SK-N-SH (cell line): ENCODE data around the gene AWAT2. TPM values are rescaled to one million over a fixed set of nuclear protein-coding genes. Genes with fewer than 3 reads are reported as not detected.

ENCODE experiments used
- CTCF ChIA-PET: fragments of 300-600, 350-600 bp; formaldehyde crosslinking; extraction: SDS; loops from one replicate; lab custom pipeline; 2021; lab: Yijun Ruan, JAX
- POLR2A ChIA-PET: fragments of 350-600 bp; sonication (Branson Sonifier 250); formaldehyde crosslinking; extraction: SDS; loops from one replicate; lab custom pipeline; 2020; ENCODE audit warnings: antibody characterized with exemption, inconsistent platforms; lab: Yijun Ruan, JAX
- DNase-seq: peaks from one replicate; pipeline ENCODE4 v3.0.0; 2012
- H2AFZ ChIP-seq: fragments of 200-600 bp; sonication (generic); 2 replicates; pipeline ENCODE4 v1.8.1; 2016; ENCODE audit warnings: antibody characterized with exemption, mild to moderate bottlenecking, low read depth
- H3F3A ChIP-seq: fragments of 200-600 bp; sonication (generic); replicated peaks from 2 replicates; pipeline ENCODE3; 2016; ENCODE audit warnings: antibody characterized with exemption, mild to moderate bottlenecking; ENCODE audit not compliant: insufficient read depth
- H3K27ac ChIP-seq, 2 experiments: fragments of 200-500 bp in 1 of 2; fragments of 200-600 bp in 1 of 2; sonication (Bioruptor generic) in 1 of 2; sonication (generic), shearing (Covaris generic) in 1 of 2; 2 replicates each; pipeline versions ENCODE4 v1.5.1 to v1.6.1; 2014 to 2016; ENCODE audit warnings: low read depth in 2 of 2, inconsistent platforms in 1 of 2, low read length in 1 of 2, mild to moderate bottlenecking in 1 of 2, mixed read lengths in 1 of 2
- H3K27me3 ChIP-seq: fragments of 200-600 bp; sonication (generic), shearing (Covaris generic); 2 replicates; pipeline ENCODE4 v1.6.1; 2016; ENCODE audit warnings: mixed run types; ENCODE audit not compliant: insufficient read depth
- H3K36me3 ChIP-seq, 2 experiments: fragments of 200-500 bp in 1 of 2; fragments of 200-600 bp in 1 of 2; sonication (Bioruptor generic) in 1 of 2; sonication (generic) in 1 of 2; replicated peaks in 1 of 2; 2 replicates each; pipeline versions ENCODE3 to v1.5.1; 2014 to 2016; ENCODE audit warnings: low read length in 1 of 2, mild to moderate bottlenecking in 1 of 2; ENCODE audit not compliant: insufficient read depth in 2 of 2, control insufficient read depth in 1 of 2
- H3K4me1 ChIP-seq, 2 experiments: fragments of 200-500 bp in 1 of 2; fragments of 200-600 bp in 1 of 2; sonication (Bioruptor generic) in 1 of 2; sonication (generic), shearing (Covaris generic) in 1 of 2; 2 replicates each; pipeline versions ENCODE4 v1.5.1 to v1.6.1; 2014 to 2016; ENCODE audit warnings: low read depth in 1 of 2, low read length in 1 of 2, mixed run types in 1 of 2; ENCODE audit not compliant: insufficient read depth in 2 of 2, control insufficient read depth in 1 of 2
- H3K4me2 ChIP-seq: fragments of 200-600 bp; sonication (generic), shearing (Covaris generic); 2 replicates; pipeline ENCODE4 v1.6.1; 2017; ENCODE audit warnings: mixed run types
- H3K4me3 ChIP-seq, 2 experiments: fragments of 200-500 bp in 1 of 2; fragments of 200-600 bp in 1 of 2; sonication (Bioruptor generic) in 1 of 2; sonication (generic), shearing (Covaris generic) in 1 of 2; 2 replicates each; pipeline versions ENCODE4 v1.5.1 to v1.8.1; 2014 to 2016; ENCODE audit warnings: low read depth in 2 of 2, inconsistent platforms in 1 of 2, low read length in 1 of 2, mild to moderate bottlenecking in 1 of 2, mixed read lengths in 1 of 2, moderate library complexity in 1 of 2
- H3K79me2 ChIP-seq: fragments of 200-600 bp; sonication (generic); 2 replicates; pipeline ENCODE4 v1.8.1; 2017; ENCODE audit warnings: mild to moderate bottlenecking; ENCODE audit not compliant: insufficient read depth
- H3K9ac ChIP-seq: fragments of 200-600 bp; sonication (generic); 2 replicates; pipeline ENCODE4 v1.6.1; 2017; ENCODE audit warnings: mixed run types
- H3K9me2 ChIP-seq: fragments of 200-600 bp; sonication (generic); 2 replicates; pipeline ENCODE4 v1.6.1; 2017; ENCODE audit warnings: mixed run types
- H3K9me3 ChIP-seq: fragments of 200-600 bp; sonication (generic); 2 replicates; pipeline ENCODE4 v1.6.1; 2017; ENCODE audit warnings: mixed run types, mild to moderate bottlenecking, moderate library complexity
- H4K20me1 ChIP-seq: fragments of 200-600 bp; sonication (generic); 2 replicates; pipeline ENCODE4 v1.6.1; 2017; ENCODE audit warnings: mild to moderate bottlenecking, mixed run types; ENCODE audit not compliant: insufficient read depth
- ELF1 ChIP-seq: IDR thresholded peaks from 2 replicates; pipeline ENCODE4 v1.4.0; 2012
- EZH2phosphoT487 ChIP-seq: fragments of 200-600 bp; sonication (generic); IDR thresholded peaks from 2 replicates; pipeline ENCODE4 v1.6.1; 2017; ENCODE audit warnings: low read depth, mixed run types, mild to moderate bottlenecking, antibody characterized with exemption, moderate library complexity, borderline replicate concordance
- FOSL2 ChIP-seq: IDR thresholded peaks from 2 replicates; pipeline ENCODE4 v1.4.0; 2012; ENCODE audit warnings: low read depth, mild to moderate bottlenecking, moderate library complexity, borderline replicate concordance
- GATA2 ChIP-seq: sonication (generic); formaldehyde crosslinking; IDR thresholded peaks from 2 replicates; pipeline ENCODE4 v1.5.0; 2020; ENCODE audit warnings: mild to moderate bottlenecking, missing genetic modification reagents
- JUND ChIP-seq: IDR thresholded peaks from 2 replicates; pipeline ENCODE4 v1.4.0; 2012
- MXI1 ChIP-seq: IDR thresholded peaks from 2 replicates; pipeline ENCODE4 v1.6.1; 2012; ENCODE audit warnings: mild to moderate bottlenecking, low read depth, low read length, improper control_type of control experiment
- POLR2AphosphoS5 ChIP-seq: IDR thresholded peaks from 2 replicates; pipeline ENCODE4 v1.6.1; 2012; ENCODE audit warnings: low read depth, low read length
- RAD21 ChIP-seq: IDR thresholded peaks from 2 replicates; pipeline ENCODE4 v1.6.1; 2012; ENCODE audit warnings: mild to moderate bottlenecking, low read length
- RXRA ChIP-seq: IDR thresholded peaks from 2 replicates; pipeline ENCODE4 v1.4.0; 2012; ENCODE audit warnings: low read depth, mild to moderate bottlenecking, borderline replicate concordance
- SIN3A ChIP-seq: IDR thresholded peaks from 2 replicates; pipeline ENCODE4 v1.6.1; 2012; ENCODE audit warnings: low read depth, mild to moderate bottlenecking, low read length, moderate library complexity, borderline replicate concordance
- SMC3 ChIP-seq: IDR thresholded peaks from 2 replicates; pipeline ENCODE4 v1.6.1; 2012; ENCODE audit warnings: low read depth, low read length, improper control_type of control experiment
- TAF1 ChIP-seq: IDR thresholded peaks from 2 replicates; pipeline ENCODE4 v1.6.1; 2012; ENCODE audit warnings: low read depth, mild to moderate bottlenecking, low read length, moderate library complexity, borderline replicate concordance
- TCF12 ChIP-seq: IDR thresholded peaks from 2 replicates; pipeline ENCODE4 v1.4.0; 2012
- WGBS: methylation state at CpG from one replicate; pipeline ENCODE4 v1.1.6; 2017; ENCODE audit warnings: low lambda C conversion rate; 5-methylcytosine and 5-hydroxymethylcytosine counted together
- polyA plus RNA-seq, 3 experiments: library from polyadenylated mRNA; depleted of rRNA; stranded (reverse); fragments of >200 nt; gene quantifications; 2 replicates each; pipeline ENCODE4 v1.2.3, GENCODE V29; 2012
- TF ChIP-seq, protein P1 (sequence below): IDR thresholded peaks from 2 replicates; pipeline ENCODE4; 2012
- TF ChIP-seq, protein P2 (sequence below): fragments of 150-350 bp; IDR thresholded peaks from 2 replicates; pipeline ENCODE4 v1.6.1; 2017; ENCODE audit warnings: antibody characterized with exemption, low read length, low read depth, borderline replicate concordance
- TF ChIP-seq, protein P3 (sequence below): IDR thresholded peaks from 2 replicates; pipeline ENCODE4 v1.4.0; 2012; ENCODE audit warnings: low read depth, borderline replicate concordance
- TF ChIP-seq, protein P4 (sequence below): IDR thresholded peaks from 2 replicates; pipeline ENCODE4 v1.6.1; 2012; ENCODE audit warnings: mild to moderate bottlenecking, low read depth, low read length, moderate library complexity
- TF ChIP-seq, protein P5 (sequence below): fragments of 200-600 bp; sonication (generic); IDR thresholded peaks from 2 replicates; pipeline ENCODE4 v1.6.1; 2017; ENCODE audit warnings: antibody characterized with exemption, mild to moderate bottlenecking, moderate library complexity

The AWAT2 gene
- polyA plus RNA-seq, 1 of the 3 experiments (the other 2 are of a cell fraction), result 0.13 TPM

DNA sequence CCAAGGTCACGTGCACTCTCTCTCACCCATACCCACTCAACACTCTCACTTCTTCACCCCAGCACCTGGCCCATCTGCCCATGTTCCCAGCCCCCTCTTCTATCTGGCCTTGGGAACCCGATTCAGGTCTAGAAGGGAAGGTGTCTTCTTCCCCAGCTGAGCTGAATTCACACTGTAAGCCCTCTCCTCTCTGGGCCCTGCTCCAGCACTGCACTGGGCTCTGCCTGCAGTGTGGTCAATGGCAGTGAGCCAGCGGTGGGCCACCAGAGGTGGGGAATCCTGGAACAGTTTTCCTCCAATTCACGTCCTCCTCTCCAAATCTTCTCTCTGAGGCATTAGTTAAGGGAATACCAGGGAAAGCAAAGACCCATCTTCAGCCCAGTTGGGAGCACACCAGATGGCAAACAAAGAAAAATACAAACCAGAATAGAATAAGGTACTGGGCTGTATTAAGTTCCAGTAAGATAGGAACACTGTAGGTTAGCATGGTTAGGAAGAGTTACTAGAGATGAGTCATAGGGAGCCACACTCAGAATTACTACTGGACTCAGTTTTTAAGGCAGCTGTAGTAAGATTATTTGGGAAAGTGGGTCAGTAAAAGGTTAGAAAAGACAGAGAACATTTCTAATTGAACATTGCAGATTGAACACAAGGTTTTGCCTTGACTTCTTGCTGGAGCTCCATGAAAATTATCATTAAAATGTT lies 5.0 kb downstream of the AWAT2 start:
- Histone ChIP-seq H3K9ac (no peak overlapping the region), H3K36me3 (no peaks in the 10 kb centered on the region), H4K20me1 (no peaks in the 10 kb centered on the region), H3F3A (peaks cover 9% of the 10 kb centered on the region), H3K4me3 (no peak overlapping the region), H3K27ac (peak overlapping the region in 1 of 2 experiments; percentile 60; a peak in 2 of 4 replicates), H3K9me3 (no peaks in the 10 kb centered on the region), H3K27me3 (no peaks in the 10 kb centered on the region), H3K79me2 (no peaks in the 10 kb centered on the region), H3K4me1 (no peaks in the 10 kb centered on the region), H2AFZ (no peak overlapping the region), H3K9me2 (no peaks in the 10 kb centered on the region), H3K4me2 (no peak overlapping the region)
- POLR2A ChIA-PET, result no interaction called here
- CTCF ChIA-PET, result no interaction called here
- WGBS, result 20% methylated on average over 4 of the region's 4 CpGs
- TF ChIP-seq TCF12, result 0 out of 2 replicates have a peak, but pooled peaks have one; percentile 4
- peak; percentile 57; the same call in 1 of the 2 replicates for TF ChIP-seq FOSL2
- TF ChIP-seq, protein P1, sequence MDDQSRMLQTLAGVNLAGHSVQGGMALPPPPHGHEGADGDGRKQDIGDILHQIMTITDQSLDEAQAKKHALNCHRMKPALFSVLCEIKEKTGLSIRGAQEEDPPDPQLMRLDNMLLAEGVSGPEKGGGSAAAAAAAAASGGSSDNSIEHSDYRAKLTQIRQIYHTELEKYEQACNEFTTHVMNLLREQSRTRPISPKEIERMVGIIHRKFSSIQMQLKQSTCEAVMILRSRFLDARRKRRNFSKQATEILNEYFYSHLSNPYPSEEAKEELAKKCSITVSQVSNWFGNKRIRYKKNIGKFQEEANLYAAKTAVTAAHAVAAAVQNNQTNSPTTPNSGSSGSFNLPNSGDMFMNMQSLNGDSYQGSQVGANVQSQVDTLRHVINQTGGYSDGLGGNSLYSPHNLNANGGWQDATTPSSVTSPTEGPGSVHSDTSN, result no peak
- DNase-seq, result no peak

DNA sequence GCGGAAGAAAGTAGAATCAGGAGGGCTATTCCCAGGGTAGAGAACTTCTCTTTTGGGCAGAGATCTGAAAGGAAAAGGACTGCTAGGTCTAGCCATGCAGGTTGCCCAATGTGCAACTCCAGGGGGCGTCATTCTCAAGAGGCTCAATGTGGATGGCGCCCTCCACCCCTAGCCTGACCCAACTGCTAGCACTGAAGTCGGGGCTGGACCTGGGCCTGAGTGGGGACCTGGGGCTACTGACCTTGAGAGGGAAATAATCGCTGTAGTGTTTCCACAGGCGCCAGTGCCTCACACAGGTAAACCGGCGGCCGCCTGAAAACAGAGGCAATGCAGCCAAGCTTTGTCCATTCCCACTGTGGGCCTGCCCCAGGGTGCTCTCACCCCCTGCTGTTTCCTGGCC lies 6.1 kb downstream of the AWAT2 start:
- H3K4me3 ChIP-seq, result no peak overlapping the region
- peaks cover 9% of the 10 kb centered on the region for H3F3A ChIP-seq
- H2AFZ ChIP-seq, result no peak overlapping the region
- H3K36me3 ChIP-seq, result no peaks in the 10 kb centered on the region
- H3K9ac ChIP-seq, result no peak overlapping the region
- H3K79me2 ChIP-seq, result no peaks in the 10 kb centered on the region
- H3K9me2 ChIP-seq, result no peaks in the 10 kb centered on the region
- ChIA-PET CTCF (interaction anchor here (5.8 kb wide), 1 partner anchor 12 kb away, joined by 47 read pairs; no protein-coding TSS in a partner anchor), POLR2A (no interaction called here)
- no peaks in the 10 kb centered on the region for H3K4me1 ChIP-seq
- 40% methylated on average over 2 of the region's 9 CpGs for WGBS
- H3K9me3 ChIP-seq, result no peaks in the 10 kb centered on the region
- H4K20me1 ChIP-seq, result no peaks in the 10 kb centered on the region
- H3K27me3 ChIP-seq, result no peaks in the 10 kb centered on the region
- H3K27ac ChIP-seq, result no peak overlapping the region
- DNase-seq, result no peak
- no peak overlapping the region for H3K4me2 ChIP-seq
- no peak for TF ChIP-seq SIN3A
- TF ChIP-seq MXI1, result no peak
- no peak for TF ChIP-seq ELF1
- TF ChIP-seq, protein P2, sequence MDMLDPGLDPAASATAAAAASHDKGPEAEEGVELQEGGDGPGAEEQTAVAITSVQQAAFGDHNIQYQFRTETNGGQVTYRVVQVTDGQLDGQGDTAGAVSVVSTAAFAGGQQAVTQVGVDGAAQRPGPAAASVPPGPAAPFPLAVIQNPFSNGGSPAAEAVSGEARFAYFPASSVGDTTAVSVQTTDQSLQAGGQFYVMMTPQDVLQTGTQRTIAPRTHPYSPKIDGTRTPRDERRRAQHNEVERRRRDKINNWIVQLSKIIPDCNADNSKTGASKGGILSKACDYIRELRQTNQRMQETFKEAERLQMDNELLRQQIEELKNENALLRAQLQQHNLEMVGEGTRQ, result no peak
- no peak for TF ChIP-seq POLR2AphosphoS5
- no peak for TF ChIP-seq EZH2phosphoT487
- TF ChIP-seq, protein P3, sequence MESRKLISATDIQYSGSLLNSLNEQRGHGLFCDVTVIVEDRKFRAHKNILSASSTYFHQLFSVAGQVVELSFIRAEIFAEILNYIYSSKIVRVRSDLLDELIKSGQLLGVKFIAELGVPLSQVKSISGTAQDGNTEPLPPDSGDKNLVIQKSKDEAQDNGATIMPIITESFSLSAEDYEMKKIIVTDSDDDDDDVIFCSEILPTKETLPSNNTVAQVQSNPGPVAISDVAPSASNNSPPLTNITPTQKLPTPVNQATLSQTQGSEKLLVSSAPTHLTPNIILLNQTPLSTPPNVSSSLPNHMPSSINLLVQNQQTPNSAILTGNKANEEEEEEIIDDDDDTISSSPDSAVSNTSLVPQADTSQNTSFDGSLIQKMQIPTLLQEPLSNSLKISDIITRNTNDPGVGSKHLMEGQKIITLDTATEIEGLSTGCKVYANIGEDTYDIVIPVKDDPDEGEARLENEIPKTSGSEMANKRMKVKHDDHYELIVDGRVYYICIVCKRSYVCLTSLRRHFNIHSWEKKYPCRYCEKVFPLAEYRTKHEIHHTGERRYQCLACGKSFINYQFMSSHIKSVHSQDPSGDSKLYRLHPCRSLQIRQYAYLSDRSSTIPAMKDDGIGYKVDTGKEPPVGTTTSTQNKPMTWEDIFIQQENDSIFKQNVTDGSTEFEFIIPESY, result no peak
- TF ChIP-seq FOSL2, result no peak
- no peak for TF ChIP-seq JUND
- no peak for TF ChIP-seq TAF1
- TF ChIP-seq RXRA, result no peak
- TF ChIP-seq SMC3, result no peak
- TF ChIP-seq, protein P4, sequence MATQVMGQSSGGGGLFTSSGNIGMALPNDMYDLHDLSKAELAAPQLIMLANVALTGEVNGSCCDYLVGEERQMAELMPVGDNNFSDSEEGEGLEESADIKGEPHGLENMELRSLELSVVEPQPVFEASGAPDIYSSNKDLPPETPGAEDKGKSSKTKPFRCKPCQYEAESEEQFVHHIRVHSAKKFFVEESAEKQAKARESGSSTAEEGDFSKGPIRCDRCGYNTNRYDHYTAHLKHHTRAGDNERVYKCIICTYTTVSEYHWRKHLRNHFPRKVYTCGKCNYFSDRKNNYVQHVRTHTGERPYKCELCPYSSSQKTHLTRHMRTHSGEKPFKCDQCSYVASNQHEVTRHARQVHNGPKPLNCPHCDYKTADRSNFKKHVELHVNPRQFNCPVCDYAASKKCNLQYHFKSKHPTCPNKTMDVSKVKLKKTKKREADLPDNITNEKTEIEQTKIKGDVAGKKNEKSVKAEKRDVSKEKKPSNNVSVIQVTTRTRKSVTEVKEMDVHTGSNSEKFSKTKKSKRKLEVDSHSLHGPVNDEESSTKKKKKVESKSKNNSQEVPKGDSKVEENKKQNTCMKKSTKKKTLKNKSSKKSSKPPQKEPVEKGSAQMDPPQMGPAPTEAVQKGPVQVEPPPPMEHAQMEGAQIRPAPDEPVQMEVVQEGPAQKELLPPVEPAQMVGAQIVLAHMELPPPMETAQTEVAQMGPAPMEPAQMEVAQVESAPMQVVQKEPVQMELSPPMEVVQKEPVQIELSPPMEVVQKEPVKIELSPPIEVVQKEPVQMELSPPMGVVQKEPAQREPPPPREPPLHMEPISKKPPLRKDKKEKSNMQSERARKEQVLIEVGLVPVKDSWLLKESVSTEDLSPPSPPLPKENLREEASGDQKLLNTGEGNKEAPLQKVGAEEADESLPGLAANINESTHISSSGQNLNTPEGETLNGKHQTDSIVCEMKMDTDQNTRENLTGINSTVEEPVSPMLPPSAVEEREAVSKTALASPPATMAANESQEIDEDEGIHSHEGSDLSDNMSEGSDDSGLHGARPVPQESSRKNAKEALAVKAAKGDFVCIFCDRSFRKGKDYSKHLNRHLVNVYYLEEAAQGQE, result no peak
- no peak for TF ChIP-seq GATA2 (CRISPR knock-in tag)
- TF ChIP-seq, protein P5, sequence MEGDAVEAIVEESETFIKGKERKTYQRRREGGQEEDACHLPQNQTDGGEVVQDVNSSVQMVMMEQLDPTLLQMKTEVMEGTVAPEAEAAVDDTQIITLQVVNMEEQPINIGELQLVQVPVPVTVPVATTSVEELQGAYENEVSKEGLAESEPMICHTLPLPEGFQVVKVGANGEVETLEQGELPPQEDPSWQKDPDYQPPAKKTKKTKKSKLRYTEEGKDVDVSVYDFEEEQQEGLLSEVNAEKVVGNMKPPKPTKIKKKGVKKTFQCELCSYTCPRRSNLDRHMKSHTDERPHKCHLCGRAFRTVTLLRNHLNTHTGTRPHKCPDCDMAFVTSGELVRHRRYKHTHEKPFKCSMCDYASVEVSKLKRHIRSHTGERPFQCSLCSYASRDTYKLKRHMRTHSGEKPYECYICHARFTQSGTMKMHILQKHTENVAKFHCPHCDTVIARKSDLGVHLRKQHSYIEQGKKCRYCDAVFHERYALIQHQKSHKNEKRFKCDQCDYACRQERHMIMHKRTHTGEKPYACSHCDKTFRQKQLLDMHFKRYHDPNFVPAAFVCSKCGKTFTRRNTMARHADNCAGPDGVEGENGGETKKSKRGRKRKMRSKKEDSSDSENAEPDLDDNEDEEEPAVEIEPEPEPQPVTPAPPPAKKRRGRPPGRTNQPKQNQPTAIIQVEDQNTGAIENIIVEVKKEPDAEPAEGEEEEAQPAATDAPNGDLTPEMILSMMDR, result no peak
- TF ChIP-seq RAD21, result no peak
